ENCODE results near the gene KIF18B. TPM values are rescaled to one million over a fixed set of nuclear protein-coding genes. Genes with fewer than 3 reads are reported as not detected.
A peak's percentile ranks its signal among the peaks of the same experiment; 100 is the strongest.
"Not testable (repeated sequence)": the region's sequence is repeated elsewhere in the genome, so short reads cannot be mapped to it uniquely, and the experiment has no call there.

Gene KIF18B
- total RNA-seq, 6 experiments from 2014 or later: 0.20 to 0.99 (median 0.35) TPM

DNA sequence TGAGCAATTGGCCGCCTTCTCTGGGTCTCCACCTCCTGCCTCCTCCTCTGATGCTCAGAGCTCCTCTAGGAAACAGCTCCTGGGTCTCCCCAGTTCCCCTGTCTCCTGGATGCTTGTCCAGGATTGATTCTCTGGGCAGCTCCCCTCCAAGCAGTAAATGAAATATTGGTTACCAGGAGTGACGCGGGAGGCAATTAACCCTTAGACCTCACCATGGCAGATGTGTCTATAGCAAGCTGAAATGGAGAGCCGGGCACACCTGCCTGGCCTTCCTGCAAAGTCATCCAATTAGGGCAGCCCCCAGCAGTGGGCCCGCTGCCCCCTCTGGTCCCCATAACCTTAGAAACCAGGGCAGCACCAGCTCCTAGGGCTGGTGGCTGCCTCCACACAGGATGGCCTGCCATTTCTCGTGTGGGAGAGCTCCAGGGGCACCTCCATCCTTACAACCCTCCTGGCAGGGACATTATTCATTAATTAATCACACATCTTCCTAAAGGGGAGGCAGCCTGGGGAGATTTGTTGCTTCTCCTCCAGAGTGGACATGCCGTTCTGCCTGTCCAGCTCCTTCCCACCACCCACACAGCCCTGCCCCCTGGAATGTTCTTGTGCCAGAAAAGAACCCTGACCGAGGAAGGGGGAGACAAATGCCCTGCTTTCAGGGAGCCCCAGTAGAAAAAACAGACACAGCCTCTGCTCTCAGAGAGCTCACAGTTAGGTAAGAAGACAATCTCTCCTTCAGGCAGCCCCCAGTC is 8.3 kb upstream of the KIF18B start:
- no peak overlapping the region for H3K27ac ChIP-seq
- ATAC-seq (no peak), DNase-seq (peak in 1 of 3 donors; percentile 22)
- H3K36me3 ChIP-seq: no peaks in the 10 kb centered on the region
- no peak for TF ChIP-seq POLR2A (IDR thresholded peaks at IDR 0.05)
- TF ChIP-seq, protein P1, sequence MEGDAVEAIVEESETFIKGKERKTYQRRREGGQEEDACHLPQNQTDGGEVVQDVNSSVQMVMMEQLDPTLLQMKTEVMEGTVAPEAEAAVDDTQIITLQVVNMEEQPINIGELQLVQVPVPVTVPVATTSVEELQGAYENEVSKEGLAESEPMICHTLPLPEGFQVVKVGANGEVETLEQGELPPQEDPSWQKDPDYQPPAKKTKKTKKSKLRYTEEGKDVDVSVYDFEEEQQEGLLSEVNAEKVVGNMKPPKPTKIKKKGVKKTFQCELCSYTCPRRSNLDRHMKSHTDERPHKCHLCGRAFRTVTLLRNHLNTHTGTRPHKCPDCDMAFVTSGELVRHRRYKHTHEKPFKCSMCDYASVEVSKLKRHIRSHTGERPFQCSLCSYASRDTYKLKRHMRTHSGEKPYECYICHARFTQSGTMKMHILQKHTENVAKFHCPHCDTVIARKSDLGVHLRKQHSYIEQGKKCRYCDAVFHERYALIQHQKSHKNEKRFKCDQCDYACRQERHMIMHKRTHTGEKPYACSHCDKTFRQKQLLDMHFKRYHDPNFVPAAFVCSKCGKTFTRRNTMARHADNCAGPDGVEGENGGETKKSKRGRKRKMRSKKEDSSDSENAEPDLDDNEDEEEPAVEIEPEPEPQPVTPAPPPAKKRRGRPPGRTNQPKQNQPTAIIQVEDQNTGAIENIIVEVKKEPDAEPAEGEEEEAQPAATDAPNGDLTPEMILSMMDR (IDR thresholded peaks at IDR 0.05): no peak
- no peaks in the 10 kb centered on the region for H3K9me3 ChIP-seq
- H3K27me3 ChIP-seq: no peaks in the 10 kb centered on the region
- WGBS (ENCODE audit: insufficient coverage, low coverage, low lambda C conversion rate, missing lambda C conversion rate): 93% methylated on average over 4 of the region's 8 CpGs
- peaks cover 0 to 5% (median 0%) of the 10 kb centered on the region in 4 donors for H3K4me1 ChIP-seq
- H3K4me3 ChIP-seq: no peak overlapping the region
- intact Hi-C loops (cut with DNase I): no loop called here

DNA sequence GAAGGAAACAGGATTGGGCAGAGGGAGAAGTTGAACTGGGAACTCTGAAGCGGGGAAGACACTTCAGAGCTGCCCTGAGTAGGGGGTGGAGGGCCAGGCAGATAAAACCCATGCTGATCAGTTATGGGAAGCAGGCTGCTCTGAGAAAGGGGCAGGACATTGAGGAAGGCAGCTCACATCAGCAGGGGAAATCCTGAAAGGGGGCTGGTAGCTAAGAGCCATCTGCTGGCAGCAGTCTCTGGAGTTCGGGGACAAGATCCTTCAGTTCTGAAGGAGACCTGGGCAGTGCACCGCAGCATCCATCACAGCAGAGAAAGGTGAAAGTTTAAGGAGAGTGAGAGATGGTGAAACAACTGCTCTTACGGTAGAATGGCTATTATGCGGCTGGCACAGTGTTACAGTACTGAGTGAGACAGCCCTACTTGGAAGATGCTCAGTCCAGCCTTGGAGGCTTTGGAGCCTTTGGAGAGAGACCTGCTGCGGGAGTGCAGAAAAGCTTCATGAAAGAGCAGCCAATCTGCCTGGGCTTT is 5.4 kb upstream of the KIF18B start:
- no peak for ATAC-seq
- Histone ChIP-seq H3K27ac (no peak overlapping the region), H3K4me3 (no peak overlapping the region), H3K4me1 (peaks cover 0 to 8% (median 0%) of the 10 kb centered on the region in 4 donors), H3K36me3 (no peaks in the 10 kb centered on the region), H3K9me3 (no peaks in the 10 kb centered on the region), H3K27me3 (no peaks in the 10 kb centered on the region)
- DNase-seq: peak in 1 of 3 donors; percentile 18
- TF ChIP-seq POLR2A (IDR thresholded peaks at IDR 0.05): no peak
- TF ChIP-seq, protein P1 (IDR thresholded peaks at IDR 0.05): no peak
- WGBS (ENCODE audit: insufficient coverage, low coverage, low lambda C conversion rate, missing lambda C conversion rate): 86% methylated on average over 5 of the region's 6 CpGs
- intact Hi-C loops (cut with DNase I): no loop called here

DNA sequence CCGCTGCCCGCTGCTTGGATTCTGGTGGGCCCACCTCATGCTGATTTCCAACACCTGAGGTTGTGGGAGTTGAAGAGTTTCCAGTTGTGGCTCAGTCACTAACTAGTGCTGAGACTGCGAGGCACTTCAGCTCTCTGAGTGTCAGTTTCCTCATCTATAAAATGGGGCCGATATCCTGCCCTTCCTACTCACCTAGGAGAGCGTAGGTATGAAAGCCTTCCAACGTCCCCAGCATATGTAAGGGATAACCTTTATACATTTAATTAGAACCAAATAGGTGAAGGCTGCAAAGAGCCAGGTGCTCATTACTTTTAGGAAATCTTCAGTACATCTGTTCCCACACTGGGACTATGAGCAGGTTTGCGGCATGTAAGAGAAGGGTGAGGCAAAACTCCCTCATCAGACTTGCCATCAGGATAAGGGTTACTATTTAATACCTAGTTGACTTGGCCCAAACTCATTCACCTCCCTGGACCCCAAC is 782 bp upstream of the KIF18B start:
- Histone ChIP-seq H3K9me3 (no peaks in the 10 kb centered on the region), H3K27me3 (no peaks in the 10 kb centered on the region), H3K4me1 (peaks cover 0 to 8% (median 0%) of the 10 kb centered on the region in 4 donors), H3K4me3 (peak overlapping the region; percentile 51 to 60 (median 54)), H3K27ac (no peak overlapping the region), H3K36me3 (no peaks in the 10 kb centered on the region)
- intact Hi-C loops (cut with DNase I): no loop called here
- 55% methylated on average over 5 of the region's 7 CpGs for WGBS (ENCODE audit: insufficient coverage, low coverage, low lambda C conversion rate, missing lambda C conversion rate)
- no peak for TF ChIP-seq POLR2A (IDR thresholded peaks at IDR 0.05)
- TF ChIP-seq, protein P1 (IDR thresholded peaks at IDR 0.05): no peak
- ATAC-seq: no peak
- no peak for DNase-seq

DNA sequence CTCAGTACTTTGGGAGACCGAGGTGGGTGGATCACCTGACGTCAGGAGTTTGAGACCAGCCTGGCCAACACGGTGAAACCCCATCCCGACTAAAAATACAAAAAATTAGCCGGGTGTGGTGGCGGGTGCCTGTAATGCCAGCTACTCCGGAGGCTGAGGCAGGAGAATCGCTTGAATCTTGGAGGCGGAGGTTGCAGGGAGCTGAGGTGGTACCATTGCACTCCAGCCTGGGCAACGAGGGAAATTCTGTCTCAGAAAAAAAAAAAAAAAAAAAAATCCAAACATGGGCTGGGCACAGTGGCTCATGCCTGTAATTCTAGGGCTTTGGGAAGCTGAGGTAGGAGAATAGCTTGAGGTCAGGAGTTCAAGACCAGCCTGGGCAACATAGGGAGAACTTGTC is 1.9 kb downstream of the KIF18B start:
- H3K4me3 ChIP-seq; H3K27me3 ChIP-seq; H3K36me3 ChIP-seq; H3K4me1 ChIP-seq; H3K27ac ChIP-seq; H3K9me3 ChIP-seq; ATAC-seq; intact Hi-C loops (cut with DNase I): not testable (repeated sequence)
- 95% methylated on average over 8 of the region's 10 CpGs for WGBS (ENCODE audit: insufficient coverage, low coverage, low lambda C conversion rate, missing lambda C conversion rate)
- peak in 1 of 3 donors; percentile 4 for DNase-seq

DNA sequence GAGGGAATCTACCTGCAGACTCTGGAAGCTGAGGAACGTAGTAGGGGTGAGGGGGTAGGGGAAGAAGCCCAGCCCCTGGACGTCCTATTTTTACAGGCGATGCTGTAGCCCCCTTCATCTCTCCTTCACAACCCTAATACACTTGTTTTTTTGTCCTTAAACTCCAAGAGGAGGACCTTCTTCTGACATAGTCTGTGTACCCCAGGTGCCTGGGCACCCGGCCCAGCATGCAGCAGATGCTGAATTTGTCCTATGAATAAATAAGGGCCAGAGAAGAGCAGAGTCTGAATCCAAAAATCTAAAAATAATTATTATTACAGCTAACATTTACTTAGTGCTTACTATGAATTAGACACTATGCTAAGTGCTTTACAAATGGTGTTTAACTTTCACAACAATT is 5.1 kb downstream of the KIF18B start:
- H3K4me1 ChIP-seq: peaks cover 0 to 4% (median 0%) of the 10 kb centered on the region in 4 donors
- no peaks in the 10 kb centered on the region for H3K27me3 ChIP-seq
- H3K9me3 ChIP-seq: no peaks in the 10 kb centered on the region
- peak in 1 of 3 donors; percentile 12 for DNase-seq
- no peak for TF ChIP-seq POLR2A (IDR thresholded peaks at IDR 0.05)
- TF ChIP-seq, protein P1 (IDR thresholded peaks at IDR 0.05): no peak
- intact Hi-C loops (cut with DNase I): no loop called here
- WGBS (ENCODE audit: insufficient coverage, low coverage, low lambda C conversion rate, missing lambda C conversion rate): 67% methylated on average over 1 of the region's 4 CpGs
- H3K4me3 ChIP-seq: no peak overlapping the region
- no peak for ATAC-seq
- no peak overlapping the region for H3K27ac ChIP-seq
- H3K36me3 ChIP-seq: no peaks in the 10 kb centered on the region

Data from right lobe of liver (tissue), 6 donors.